HepG2 (cell line): ENCODE measurements around the gene RCBTB1. TPM values are rescaled to one million over a fixed set of nuclear protein-coding genes. Genes with fewer than 3 reads are reported as not detected.

Source experiments
- ATF7-NPFF ChIP-seq: sonication (generic); formaldehyde crosslinking; IDR thresholded peaks from 2 replicates; pipeline ENCODE4 v1.8.1; 2023; ENCODE audit warnings: mild to moderate bottlenecking, low read depth, missing genetic modification reagents, moderate library complexity
- E2F5 ChIP-seq: sonication (generic); formaldehyde crosslinking; conservative IDR thresholded peaks from 2 replicates; pipeline ENCODE4 v1.4.0; 2020; ENCODE audit warnings: missing genetic modification reagents
- EZH2 ChIP-seq: conservative IDR thresholded peaks from 2 replicates; pipeline ENCODE4 v1.6.1; 2012; ENCODE audit warnings: mild to moderate bottlenecking, low read depth, low read length, moderate library complexity
- HMG20A ChIP-seq: IDR thresholded peaks from 2 replicates; pipeline ENCODE4 v1.6.1; 2016; ENCODE audit warnings: borderline replicate concordance
- HNRNPL ChIP-seq: fragments of 200-400 bp; formaldehyde crosslinking; IDR thresholded peaks from 2 replicates; pipeline ENCODE4 v1.6.1; 2017; ENCODE audit warnings: mild to moderate bottlenecking, low read depth, low read length
- HNRNPUL1 ChIP-seq: fragments of 200-400 bp; formaldehyde crosslinking; IDR thresholded peaks from 2 replicates; pipeline ENCODE4 v1.6.1; 2017; ENCODE audit warnings: low read depth, mild to moderate bottlenecking, low read length, moderate library complexity
- KLF12 ChIP-seq: sonication (generic); formaldehyde crosslinking; IDR thresholded peaks from 2 replicates; pipeline ENCODE4 v1.4.0; 2020; ENCODE audit warnings: missing genetic modification reagents, borderline replicate concordance
- MAFK ChIP-seq, 2 experiments: IDR thresholded peaks in 1 of 2; conservative IDR thresholded peaks in 1 of 2; 2 replicates each; pipeline ENCODE4 v1.6.1; 2011; ENCODE audit warnings: improper control_type of control experiment in 2 of 2, low read length in 2 of 2
- MTF2 ChIP-seq: sonication (generic); formaldehyde crosslinking; IDR thresholded peaks from 2 replicates; pipeline ENCODE4 v1.5.0; 2020; ENCODE audit warnings: missing genetic modification reagents, borderline replicate concordance
- RFXAP ChIP-seq: sonication (generic); formaldehyde crosslinking; IDR thresholded peaks from 2 replicates; pipeline ENCODE4 v1.4.0; 2020; ENCODE audit warnings: missing genetic modification reagents, borderline replicate concordance
- SAP130 ChIP-seq: IDR thresholded peaks from 2 replicates; pipeline ENCODE4 v1.6.1; 2016; ENCODE audit warnings: low read depth
- SOX5 ChIP-seq: IDR thresholded peaks from 2 replicates; pipeline ENCODE4 v1.6.1; 2016; ENCODE audit warnings: borderline replicate concordance
- SP4 ChIP-seq: sonication (generic); formaldehyde crosslinking; IDR thresholded peaks from 2 replicates; pipeline ENCODE4 v1.8.1; 2023; ENCODE audit warnings: mild to moderate bottlenecking, missing genetic modification reagents
- YEATS4 ChIP-seq: sonication (generic); formaldehyde crosslinking; IDR thresholded peaks from 2 replicates; pipeline ENCODE4 v1.4.0; 2020; ENCODE audit warnings: missing genetic modification reagents, borderline replicate concordance
- ZBTB42 ChIP-seq: sonication (generic); formaldehyde crosslinking; IDR thresholded peaks from 2 replicates; pipeline ENCODE4 v1.5.0; 2020; ENCODE audit warnings: mild to moderate bottlenecking, missing genetic modification reagents
- ZMAT3 ChIP-seq: sonication (generic); formaldehyde crosslinking; conservative IDR thresholded peaks from 2 replicates; pipeline ENCODE4 v1.7.0; 2021; ENCODE audit warnings: missing genetic modification reagents
- ZNF124 ChIP-seq: sonication (generic); formaldehyde crosslinking; IDR thresholded peaks from 2 replicates; pipeline ENCODE4 v1.4.0; 2020; ENCODE audit warnings: missing genetic modification reagents
- ZNF326 ChIP-seq: sonication (generic); formaldehyde crosslinking; IDR thresholded peaks from 2 replicates; pipeline ENCODE4 v1.4.0; 2020; ENCODE audit warnings: missing genetic modification reagents, borderline replicate concordance
- ZNF468 ChIP-seq: sonication (generic); formaldehyde crosslinking; IDR thresholded peaks from 2 replicates; pipeline ENCODE4 v1.8.0; 2022; ENCODE audit warnings: mild to moderate bottlenecking, moderate library complexity, missing genetic modification reagents
- ZNF569 ChIP-seq: sonication (generic); formaldehyde crosslinking; IDR thresholded peaks from 2 replicates; pipeline ENCODE4 v1.5.0; 2020; ENCODE audit warnings: mild to moderate bottlenecking, missing genetic modification reagents, moderate library complexity, borderline replicate concordance
- ZNF777 ChIP-seq: sonication (generic); formaldehyde crosslinking; IDR thresholded peaks from 2 replicates; pipeline ENCODE4 v1.4.0; 2020; ENCODE audit warnings: missing genetic modification reagents
- ZNF850 ChIP-seq: sonication (generic); formaldehyde crosslinking; conservative IDR thresholded peaks from 2 replicates; pipeline ENCODE4 v1.9.0; 2021; ENCODE audit warnings: mild to moderate bottlenecking, missing genetic modification reagents
- ZNF891 ChIP-seq: sonication (generic); formaldehyde crosslinking; IDR thresholded peaks from 2 replicates; pipeline ENCODE4 v1.5.0; 2020; ENCODE audit warnings: mild to moderate bottlenecking, missing genetic modification reagents
- ZSCAN9 ChIP-seq: IDR thresholded peaks from 2 replicates; pipeline ENCODE4 v1.6.1; 2016; ENCODE audit warnings: borderline replicate concordance
- polyA plus RNA-seq, 8 experiments: library from polyadenylated mRNA; depleted of rRNA in 3 of 8; stranded (reverse) in 7 of 8; unstranded in 1 of 8; fragments of >200 nt; fragmentation: Illumina TruSeq in 4 of 8; extraction: Trizol in 4 of 8; gene quantifications; 2 replicates each; pipeline versions ENCODE4 v1.2.1 to v1.2.3, GENCODE V29; 2011 to 2016; ENCODE audit warnings: low read depth in 4 of 8, missing spikeins in 1 of 8, mixed read lengths in 1 of 8; ENCODE audit not compliant: insufficient read depth in 1 of 8
- total RNA-seq, 5 experiments: library from RNA; depleted of rRNA; stranded (reverse); fragments of >200 nt; fragmentation: Illumina TruSeq; extraction: Trizol; gene quantifications; 2 replicates each; pipeline ENCODE4 v1.2.3, GENCODE V29; 2016; ENCODE audit warnings: low read depth in 1 of 5
- TF ChIP-seq, protein P1 (sequence below): sonication (generic); formaldehyde crosslinking; IDR thresholded peaks from 2 replicates; pipeline ENCODE4 v1.4.0; 2020; ENCODE audit warnings: missing genetic modification reagents, mild to moderate bottlenecking, borderline replicate concordance
- TF ChIP-seq, protein P2 (sequence below): sonication (generic); formaldehyde crosslinking; IDR thresholded peaks from 2 replicates; pipeline ENCODE4 v1.8.1; 2023; ENCODE audit warnings: mild to moderate bottlenecking, missing genetic modification reagents

RCBTB1 gene
- total and polyA plus RNA-seq, 2 of the 13 experiments (the other 11 are each of a cell fraction or from before 2014, with no cell fraction given): 13.4 to 21.6 TPM

DNA sequence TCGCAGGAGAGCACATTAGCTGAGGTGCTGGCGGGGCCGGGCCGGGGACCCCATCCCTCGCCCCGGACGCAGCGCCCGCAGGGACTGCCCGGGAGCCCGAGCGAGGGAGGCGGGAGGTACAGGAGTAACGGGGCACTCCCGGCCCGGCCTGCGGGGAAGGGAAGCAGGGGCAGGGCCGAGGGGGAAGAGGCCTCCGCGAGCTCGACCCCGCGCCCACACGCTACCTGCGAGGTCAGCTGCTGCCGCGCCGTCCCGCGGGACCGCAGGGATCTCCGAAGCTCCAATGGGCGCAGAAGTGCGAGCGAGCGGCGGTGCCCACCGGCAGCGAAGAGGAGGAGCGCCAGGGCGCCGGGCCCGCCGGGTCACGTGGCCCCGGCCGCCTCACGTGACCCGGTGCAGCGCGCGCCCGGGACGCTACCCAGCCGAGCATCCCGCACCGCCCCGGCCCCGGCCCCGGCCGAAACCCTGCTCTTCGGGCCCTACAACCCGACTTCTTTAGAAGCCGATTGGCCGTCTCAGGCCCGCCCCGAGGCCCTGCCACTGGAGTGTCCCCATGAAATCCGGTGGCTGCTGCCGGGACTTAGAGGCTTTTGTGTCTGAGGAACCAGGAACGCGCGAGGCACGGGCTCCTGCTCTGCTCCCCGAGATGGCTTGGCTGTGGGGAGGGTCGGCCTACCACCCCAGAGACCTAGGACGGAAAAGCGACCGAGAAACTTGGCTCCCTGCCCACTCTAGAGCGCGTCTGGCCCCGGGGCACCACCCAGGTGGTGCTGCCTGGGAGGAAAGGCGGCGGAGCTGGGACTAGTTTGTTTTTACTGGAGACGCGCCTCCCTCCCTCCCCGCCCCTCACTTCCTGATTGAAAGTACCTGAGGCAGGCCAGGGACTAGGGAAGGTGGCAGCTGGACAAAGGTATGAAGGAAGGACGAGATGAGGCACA lies at the start of gene RCBTB1 (continued):
- peak; percentile 61 for TF ChIP-seq SAP130 (CRISPR knock-in tag)
- peak; percentile 49; the same call in 1 of the 2 replicates for TF ChIP-seq ZNF777
- 0 out of 2 replicates have a peak, but pooled peaks have one; percentile 58 for TF ChIP-seq KLF12 (CRISPR knock-in tag)
- TF ChIP-seq ZNF326 (CRISPR knock-in tag): no peak
- no peak for TF ChIP-seq HNRNPL
- peak; percentile 59 for TF ChIP-seq ZMAT3 (CRISPR knock-in tag)
- no peak; the same call in 1 of the 2 replicates for TF ChIP-seq RFXAP (CRISPR knock-in tag)
- peak; percentile 50; the same call in 1 of the 2 replicates for TF ChIP-seq E2F5 (CRISPR knock-in tag)
- peak; percentile 35; the same call in 1 of the 2 replicates for TF ChIP-seq MTF2 (CRISPR knock-in tag)
- TF ChIP-seq EZH2: no peak
- no peak for TF ChIP-seq SOX5
- TF ChIP-seq ZBTB42 (CRISPR knock-in tag): no peak
- TF ChIP-seq, protein P1, sequence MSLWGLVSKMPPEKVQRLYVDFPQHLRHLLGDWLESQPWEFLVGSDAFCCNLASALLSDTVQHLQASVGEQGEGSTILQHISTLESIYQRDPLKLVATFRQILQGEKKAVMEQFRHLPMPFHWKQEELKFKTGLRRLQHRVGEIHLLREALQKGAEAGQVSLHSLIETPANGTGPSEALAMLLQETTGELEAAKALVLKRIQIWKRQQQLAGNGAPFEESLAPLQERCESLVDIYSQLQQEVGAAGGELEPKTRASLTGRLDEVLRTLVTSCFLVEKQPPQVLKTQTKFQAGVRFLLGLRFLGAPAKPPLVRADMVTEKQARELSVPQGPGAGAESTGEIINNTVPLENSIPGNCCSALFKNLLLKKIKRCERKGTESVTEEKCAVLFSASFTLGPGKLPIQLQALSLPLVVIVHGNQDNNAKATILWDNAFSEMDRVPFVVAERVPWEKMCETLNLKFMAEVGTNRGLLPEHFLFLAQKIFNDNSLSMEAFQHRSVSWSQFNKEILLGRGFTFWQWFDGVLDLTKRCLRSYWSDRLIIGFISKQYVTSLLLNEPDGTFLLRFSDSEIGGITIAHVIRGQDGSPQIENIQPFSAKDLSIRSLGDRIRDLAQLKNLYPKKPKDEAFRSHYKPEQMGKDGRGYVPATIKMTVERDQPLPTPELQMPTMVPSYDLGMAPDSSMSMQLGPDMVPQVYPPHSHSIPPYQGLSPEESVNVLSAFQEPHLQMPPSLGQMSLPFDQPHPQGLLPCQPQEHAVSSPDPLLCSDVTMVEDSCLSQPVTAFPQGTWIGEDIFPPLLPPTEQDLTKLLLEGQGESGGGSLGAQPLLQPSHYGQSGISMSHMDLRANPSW: no peak
- no peak for TF ChIP-seq HMG20A (CRISPR knock-in tag)
- no peak for TF ChIP-seq MAFK (conservative IDR thresholded peaks at IDR 0.05 in 1 of 2, IDR thresholded peaks at IDR 0.05 in 1 of 2; ENCODE audit: low read length in 2 of 2)
- TF ChIP-seq, protein P2, sequence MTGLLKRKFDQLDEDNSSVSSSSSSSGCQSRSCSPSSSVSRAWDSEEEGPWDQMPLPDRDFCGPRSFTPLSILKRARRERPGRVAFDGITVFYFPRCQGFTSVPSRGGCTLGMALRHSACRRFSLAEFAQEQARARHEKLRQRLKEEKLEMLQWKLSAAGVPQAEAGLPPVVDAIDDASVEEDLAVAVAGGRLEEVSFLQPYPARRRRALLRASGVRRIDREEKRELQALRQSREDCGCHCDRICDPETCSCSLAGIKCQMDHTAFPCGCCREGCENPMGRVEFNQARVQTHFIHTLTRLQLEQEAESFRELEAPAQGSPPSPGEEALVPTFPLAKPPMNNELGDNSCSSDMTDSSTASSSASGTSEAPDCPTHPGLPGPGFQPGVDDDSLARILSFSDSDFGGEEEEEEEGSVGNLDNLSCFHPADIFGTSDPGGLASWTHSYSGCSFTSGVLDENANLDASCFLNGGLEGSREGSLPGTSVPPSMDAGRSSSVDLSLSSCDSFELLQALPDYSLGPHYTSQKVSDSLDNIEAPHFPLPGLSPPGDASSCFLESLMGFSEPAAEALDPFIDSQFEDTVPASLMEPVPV: peak; percentile 91
- no peak; the same call in 1 of the 2 replicates for TF ChIP-seq SP4
- TF ChIP-seq ATF7-NPFF (CRISPR knock-in tag): peak; percentile 81
- no peak for TF ChIP-seq ZNF124 (CRISPR knock-in tag)
- TF ChIP-seq ZNF850: no peak
- TF ChIP-seq ZNF569 (CRISPR knock-in tag): no peak
- TF ChIP-seq ZSCAN9 (CRISPR knock-in tag): no peak
- TF ChIP-seq ZNF891 (CRISPR knock-in tag): peak; percentile 72; the same call in 1 of the 2 replicates
- peak; percentile 87 for TF ChIP-seq YEATS4 (CRISPR knock-in tag)
- no peak for TF ChIP-seq ZNF468
- TF ChIP-seq HNRNPUL1: no peak
